Uterus (tissue), 4 donors: ENCODE measurements around the gene PTCH1. TPM values are rescaled to one million over a fixed set of nuclear protein-coding genes. Genes with fewer than 3 reads are reported as not detected.

Source experiments
- DNase-seq, 2 donors: peaks; one replicate each; pipeline ENCODE4 v3.0.0-alpha.2; 2019 to 2020
- H3K27ac ChIP-seq, 2 donors: fragments of 200-600 bp; sonication (generic); 1 replicate in 1 of 2; 2 replicates in 1 of 2; pipeline ENCODE4 v1.5.1; 2016 to 2018
- H3K27me3 ChIP-seq, 2 donors: fragments of 200-600 bp; sonication (generic); one replicate each; pipeline ENCODE4 v1.5.1; 2018 to 2019; ENCODE audit warnings: control low read depth in 1 of 2
- H3K36me3 ChIP-seq, 2 donors: fragments of 200-600 bp; sonication (generic); one replicate each; pipeline ENCODE4 v1.5.1; 2019; ENCODE audit warnings: control low read depth in 1 of 2
- H3K4me1 ChIP-seq, 2 donors: fragments of 200-600 bp; sonication (generic); one replicate each; pipeline ENCODE4 v1.5.1; 2018 to 2019; ENCODE audit warnings: control low read depth in 1 of 2
- H3K4me3 ChIP-seq, 2 donors: fragments of 200-600 bp; sonication (generic); 1 replicate in 1 of 2; 2 replicates in 1 of 2; pipeline ENCODE4 v1.5.1; 2018 to 2019; ENCODE audit warnings: mild to moderate bottlenecking in 1 of 2
- H3K9me3 ChIP-seq, 2 donors: fragments of 200-600 bp; sonication (generic); one replicate each; pipeline ENCODE4 v1.5.1; 2019; ENCODE audit warnings: control low read depth in 1 of 2
- POLR2A ChIP-seq, 2 donors: fragments of 450-650 bp; IDR thresholded peaks; one replicate each; pipeline ENCODE4 v1.6.1; 2016; ENCODE audit warnings: antibody characterized with exemption in 2 of 2, mild to moderate bottlenecking in 1 of 2, moderate library complexity in 1 of 2
- intact Hi-C: fragments of 100-400 bp; cut with DNase I; formaldehyde crosslinking; loops from one replicate; pipeline ENCODE4 v1.15.1; 2023; ENCODE audit warnings: low total_unique reads
- total RNA-seq, 4 donors: library from RNA; depleted of rRNA in 3 of 4; stranded (reverse); fragments of >200 nt in 3 of 4; gene quantifications; one replicate each; pipeline versions ENCODE4 v1.1.0 to v1.2.4, GENCODE V29; 2014 to 2023
- TF ChIP-seq, protein P1 (sequence below), 4 experiments: fragments of 200-600 bp in 2 of 4; fragments of 450-650 bp in 2 of 4; sonication (generic) in 2 of 4; IDR thresholded peaks; one replicate each; pipeline ENCODE4 v1.5.1; 2016 to 2019; ENCODE audit warnings: antibody characterized with exemption in 4 of 4, mild to moderate bottlenecking in 2 of 4, moderate library complexity in 1 of 4
- donor health status: DM: yes; HTN: yes; CAD: no.

The PTCH1 gene
- total RNA-seq, 4 donors from 2014 or later, result 7.4 to 24.6 (median 10.8) TPM

- TF ChIP-seq, protein P1, sequence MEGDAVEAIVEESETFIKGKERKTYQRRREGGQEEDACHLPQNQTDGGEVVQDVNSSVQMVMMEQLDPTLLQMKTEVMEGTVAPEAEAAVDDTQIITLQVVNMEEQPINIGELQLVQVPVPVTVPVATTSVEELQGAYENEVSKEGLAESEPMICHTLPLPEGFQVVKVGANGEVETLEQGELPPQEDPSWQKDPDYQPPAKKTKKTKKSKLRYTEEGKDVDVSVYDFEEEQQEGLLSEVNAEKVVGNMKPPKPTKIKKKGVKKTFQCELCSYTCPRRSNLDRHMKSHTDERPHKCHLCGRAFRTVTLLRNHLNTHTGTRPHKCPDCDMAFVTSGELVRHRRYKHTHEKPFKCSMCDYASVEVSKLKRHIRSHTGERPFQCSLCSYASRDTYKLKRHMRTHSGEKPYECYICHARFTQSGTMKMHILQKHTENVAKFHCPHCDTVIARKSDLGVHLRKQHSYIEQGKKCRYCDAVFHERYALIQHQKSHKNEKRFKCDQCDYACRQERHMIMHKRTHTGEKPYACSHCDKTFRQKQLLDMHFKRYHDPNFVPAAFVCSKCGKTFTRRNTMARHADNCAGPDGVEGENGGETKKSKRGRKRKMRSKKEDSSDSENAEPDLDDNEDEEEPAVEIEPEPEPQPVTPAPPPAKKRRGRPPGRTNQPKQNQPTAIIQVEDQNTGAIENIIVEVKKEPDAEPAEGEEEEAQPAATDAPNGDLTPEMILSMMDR (IDR thresholded peaks at IDR 0.05), result no peak
- no peak for TF ChIP-seq POLR2A (IDR thresholded peaks at IDR 0.05)
- no peak overlapping the region for H3K27ac ChIP-seq
- no peaks in the 10 kb centered on the region for H3K4me1 ChIP-seq
- DNase-seq, result no peak
- intact Hi-C loops, result no loop called here
- H3K36me3 ChIP-seq, result no peaks in the 10 kb centered on the region
- no peaks in the 10 kb centered on the region for H3K27me3 ChIP-seq
- H3K9me3 ChIP-seq, result no peaks in the 10 kb centered on the region
- no peak overlapping the region for H3K4me3 ChIP-seq
Observed at GRCh38 chr9:95459178-95459577, 57.6 kb downstream of the PTCH1 start.

GRCh38 chr9:95458666-95459065 lies 58.1 kb downstream of the PTCH1 start:
- DNase-seq, result no peak
- Histone ChIP-seq H3K27ac (no peak overlapping the region), H3K9me3 (no peaks in the 10 kb centered on the region), H3K4me3 (no peak overlapping the region), H3K27me3 (no peaks in the 10 kb centered on the region), H3K36me3 (no peaks in the 10 kb centered on the region), H3K4me1 (no peaks in the 10 kb centered on the region)
- TF ChIP-seq POLR2A (IDR thresholded peaks at IDR 0.05), result no peak
- TF ChIP-seq, protein P1 (IDR thresholded peaks at IDR 0.05), result no peak
- intact Hi-C loops, result no loop called here

DNA sequence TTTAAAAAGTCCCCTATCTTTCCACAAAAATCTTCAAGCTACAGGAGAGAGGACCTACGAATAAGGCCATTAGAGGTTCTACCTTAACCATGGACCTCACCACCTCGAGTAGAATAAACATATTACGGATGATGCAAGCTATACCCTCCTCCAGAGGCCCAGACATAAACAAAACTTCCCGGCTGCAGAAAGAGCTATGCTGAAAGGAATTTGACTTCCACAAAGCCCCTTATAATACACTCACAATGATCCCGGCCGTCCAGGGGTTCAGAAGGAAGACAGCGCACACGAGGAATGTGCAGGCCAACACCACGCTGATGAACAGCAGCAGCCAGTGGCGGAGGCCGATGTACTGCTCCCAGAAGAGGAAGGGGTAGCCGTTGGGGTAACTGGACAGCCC lies 59.0 kb downstream of the PTCH1 start:
- no peak overlapping the region for H3K4me3 ChIP-seq
- no peak overlapping the region for H3K27ac ChIP-seq
- DNase-seq, result no peak
- no peaks in the 10 kb centered on the region for H3K36me3 ChIP-seq
- intact Hi-C loops, result no loop called here
- no peaks in the 10 kb centered on the region for H3K27me3 ChIP-seq
- TF ChIP-seq, protein P1 (IDR thresholded peaks at IDR 0.05), result no peak
- TF ChIP-seq POLR2A (IDR thresholded peaks at IDR 0.05), result no peak
- H3K4me1 ChIP-seq, result no peaks in the 10 kb centered on the region
- no peaks in the 10 kb centered on the region for H3K9me3 ChIP-seq

DNA sequence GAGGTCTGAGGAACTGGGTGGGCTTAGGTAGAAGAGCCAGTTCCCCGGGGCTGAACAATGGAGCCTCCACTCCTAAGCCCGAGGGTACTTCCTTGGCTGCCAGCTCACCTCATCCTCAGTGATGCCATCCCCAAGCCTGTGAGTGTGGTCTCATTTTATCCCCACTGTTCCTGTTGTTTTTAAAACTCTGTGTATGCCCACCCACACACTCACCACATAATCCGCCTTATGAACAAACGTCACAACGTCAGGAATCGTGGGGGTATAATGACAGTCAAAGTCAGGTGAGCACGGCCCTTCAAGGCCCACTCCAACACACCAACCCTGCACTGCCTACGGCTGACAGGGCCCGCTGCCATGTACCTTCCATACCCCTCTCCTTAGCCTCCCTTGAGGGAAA lies 61.1 kb downstream of the PTCH1 start:
- Histone ChIP-seq H3K4me3 (no peak overlapping the region), H3K27ac (no peak overlapping the region), H3K27me3 (no peaks in the 10 kb centered on the region), H3K4me1 (no peaks in the 10 kb centered on the region), H3K9me3 (no peaks in the 10 kb centered on the region), H3K36me3 (no peaks in the 10 kb centered on the region)
- intact Hi-C loops, result no loop called here
- TF ChIP-seq POLR2A (IDR thresholded peaks at IDR 0.05), result no peak
- TF ChIP-seq, protein P1 (IDR thresholded peaks at IDR 0.05), result no peak
- no peak for DNase-seq

- intact Hi-C loops, result no loop called here
- no peak overlapping the region for H3K4me3 ChIP-seq
Observed at GRCh38 chr9:95452176-95452575, 64.6 kb downstream of the PTCH1 start.

More at GRCh38 chr9:95452176-95452575, 64.6 kb downstream of the PTCH1 start:
- Histone ChIP-seq H3K4me1 (no peaks in the 10 kb centered on the region), H3K27ac (no peak overlapping the region), H3K36me3 (no peaks in the 10 kb centered on the region), H3K27me3 (no peaks in the 10 kb centered on the region), H3K9me3 (no peaks in the 10 kb centered on the region)
- TF ChIP-seq POLR2A (IDR thresholded peaks at IDR 0.05), result no peak
- TF ChIP-seq, protein P1 (IDR thresholded peaks at IDR 0.05), result no peak
- DNase-seq, result no peak
